Pancreas (tissue), 10 donors: ENCODE data around the gene SCRN2. TPM values are rescaled to one million over a fixed set of nuclear protein-coding genes. Genes with fewer than 3 reads are reported as not detected.

Source experiments
- ATAC-seq, 4 donors: fragments of 200-7000 bp; cut with Tn5 transposase; one replicate each; pipeline versions ENCODE4 v1.8.0 to v1.9.1; 2020; ENCODE audit warnings: mild to moderate bottlenecking in 4 of 4, moderate library complexity in 4 of 4
- DNase-seq, 6 donors: peaks; one replicate each; pipeline ENCODE4 v3.0.0-alpha.2; 2020
- FAIRE-seq: peaks from 2 replicates; lab custom pipeline; 2012; peaks lifted over from hg19 to GRCh38; lab: Jason Lieb, UNC
- H3K27ac ChIP-seq, 4 donors: fragments of 200-600 bp; sonication (generic); 1 replicate in 3 of 4; 2 replicates in 1 of 4; pipeline versions ENCODE4 v1.5.0 to v1.8.0; 2020
- H3K27me3 ChIP-seq, 4 donors: fragments of 200-600 bp; one replicate each; pipeline ENCODE4 v1.8.0; 2021
- H3K36me3 ChIP-seq, 3 donors: fragments of 200-600 bp; sonication (generic) in 1 of 3; one replicate each; pipeline versions ENCODE4 v1.5.0 to v1.8.0; 2020 to 2021
- H3K4me1 ChIP-seq, 3 donors: fragments of 200-600 bp; one replicate each; pipeline ENCODE4 v1.8.0; 2021
- H3K4me3 ChIP-seq, 4 donors: fragments of 200-600 bp; sonication (generic) in 2 of 4; one replicate each; pipeline versions ENCODE4 v1.5.0 to v1.8.0; 2020 to 2021
- H3K9me3 ChIP-seq, 4 donors: fragments of 200-600 bp; one replicate each; pipeline ENCODE4 v1.8.0; 2021
- CTCF ChIP-seq, 4 donors: fragments of 200-600 bp; sonication (generic) in 3 of 4; IDR thresholded peaks; one replicate each; pipeline versions ENCODE4 v1.5.0 to v1.8.0; 2021; ENCODE audit warnings: antibody characterized with exemption in 4 of 4
- WGBS, 2 donors: extraction: QIAGEN DNeasy Blood & Tissue Kit; methylation state at CpG; one replicate each; pipeline ENCODE4 v1.1.7; 2013; 5-methylcytosine and 5-hydroxymethylcytosine counted together
- intact Hi-C, 3 donors: fragments of 100-400 bp; cut with DNase I; formaldehyde crosslinking; loops; one replicate each; pipeline versions ENCODE4 v1.11.1 to v1.14.2; 2022
- polyA plus RNA-seq, 2 donors: library from polyadenylated mRNA; stranded (reverse); fragments of 200-250 nt; gene quantifications; one replicate each; pipeline ENCODE4 v1.2.3, GENCODE V29; 2013
- total RNA-seq, 6 donors: library from RNA; stranded (reverse); fragmentation: NEBNext Ultra II Directional in 4 of 6; extraction: Animal tissue kit (Norgen Biotek cat#: 25700) in 4 of 6; gene quantifications; one replicate each; pipeline versions ENCODE4 v1.2.1 to v1.2.4, GENCODE V29; 2021 to 2023
- donor health status: healthy with polysubstance abuse.
- donor health status: DM: no; HTN: no; CAD: no; lungs with moderate emphysema.
- donor health status: DM: no; HTN: no; CAD: no.
- donor health status: control.
- donor health status: control.
- donor health status: Bipolar disorder and iron deficiency.
- donor health status: DM: yes; HTN: yes; CAD: no.
- donor health status: DM: no; HTN: no; CAD: no.
- donor health status: DM: no; HTN: no; CAD: no.
- donor health status: DM: yes; HTN: yes; CAD: no.

The SCRN2 gene
- total and polyA plus RNA-seq, 8 donors = 12.6 to 56.1 (median 20.8) TPM

DNA sequence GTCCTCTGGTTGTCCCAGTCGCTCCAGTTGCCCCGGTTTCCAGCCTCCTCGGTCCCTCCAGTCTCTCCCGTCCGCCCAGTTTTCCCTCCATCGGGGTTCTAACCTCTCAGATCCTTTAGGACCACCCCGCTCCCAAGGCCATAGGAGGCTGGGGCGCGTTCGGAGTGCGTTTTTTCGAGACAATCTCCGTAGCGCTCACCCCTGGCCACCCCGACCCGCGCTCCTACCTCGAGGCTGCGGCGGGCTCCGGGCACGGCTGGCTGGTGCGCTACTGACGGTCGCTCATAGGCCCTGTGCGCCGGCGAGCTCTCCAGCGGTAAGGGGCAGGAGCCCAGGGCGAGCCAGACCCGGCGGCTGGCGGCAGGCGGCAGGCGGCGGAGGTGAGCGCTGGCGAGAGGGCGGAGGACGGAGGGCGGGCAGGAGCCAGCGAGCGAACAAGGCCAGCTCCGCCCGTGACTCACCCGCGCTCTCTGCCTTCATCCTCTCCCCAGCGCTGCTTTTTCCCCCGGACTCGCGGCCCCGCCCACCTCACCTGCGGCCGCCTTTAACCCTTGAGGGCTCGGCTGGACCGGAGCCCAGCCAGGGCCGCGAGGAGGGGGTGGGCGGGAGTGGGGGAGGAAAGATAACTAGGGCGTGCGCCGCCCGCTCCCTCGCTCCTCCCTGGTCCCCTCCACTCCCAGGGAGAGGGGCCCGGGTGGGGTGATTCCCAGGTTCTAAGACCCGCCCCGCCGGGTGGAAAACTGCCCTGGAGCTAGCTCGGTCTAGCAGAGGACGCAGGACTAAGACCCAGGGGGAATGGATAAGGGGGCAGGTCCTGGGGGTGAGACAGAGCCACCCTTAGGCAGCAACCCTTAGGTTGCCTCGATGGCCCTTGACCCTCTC lies 9.9 kb upstream of the SCRN2 start, which contains the start of gene SP6:
SP6 (minus strand) TSS at position 472 of the 882 bp plus-strand sequence. CDS start 2,734 bp downstream, outside the sequence.
- FAIRE-seq (no peak), ATAC-seq (peak; percentile 97 to 98 (median 98)), DNase-seq (peak; percentile 87 to 96 (median 92))
- H3K27me3 ChIP-seq = peaks cover 3 to 33% (median 6%) of the 10 kb centered on the region in 4 donors
- H3K9me3 ChIP-seq = no peaks in the 10 kb centered on the region
- no peak for TF ChIP-seq CTCF (IDR thresholded peaks at IDR 0.05)
- no peaks in the 10 kb centered on the region for H3K36me3 ChIP-seq
- WGBS, 2 donors = 2% methylated on average over 59 to 71 of the region's 71 CpGs
- peaks cover 0 to 6% (median 0%) of the 10 kb centered on the region in 3 donors for H3K4me1 ChIP-seq
- peak within 1 kb of the TSS in 1 of 4 donors; percentile 35 for H3K27ac ChIP-seq
- intact Hi-C loops = no loop called here
- H3K4me3 ChIP-seq = peak within 1 kb of the TSS in 3 of 4 donors; percentile 5 to 46 (median 36)

DNA sequence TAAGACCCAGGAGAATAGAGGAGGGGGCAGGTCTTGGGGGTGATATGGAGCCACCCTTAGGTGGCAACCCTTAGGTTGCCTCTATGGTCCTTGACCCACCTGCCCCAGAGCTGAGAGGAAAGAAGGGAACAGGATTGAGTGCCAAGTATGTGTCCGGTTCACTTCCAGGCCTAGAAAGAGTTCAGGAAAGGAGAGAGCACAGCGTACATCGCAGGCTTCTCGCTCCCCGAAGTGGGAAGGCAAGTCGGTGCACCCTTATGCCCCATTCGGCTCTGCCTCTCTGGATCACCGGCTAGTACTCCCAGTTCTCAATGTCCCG lies 9.3 kb upstream of the SCRN2 start:
- TF ChIP-seq CTCF (IDR thresholded peaks at IDR 0.05) = no peak
- no peak overlapping the region for H3K27ac ChIP-seq
- FAIRE-seq (no peak), DNase-seq (no peak), ATAC-seq (peak; percentile 19 to 38 (median 29))
- no peaks in the 10 kb centered on the region for H3K9me3 ChIP-seq
- peaks cover 0 to 6% (median 0%) of the 10 kb centered on the region in 3 donors for H3K4me1 ChIP-seq
- peaks cover 3 to 33% (median 6%) of the 10 kb centered on the region in 4 donors for H3K27me3 ChIP-seq
- WGBS, 2 donors = 30 to 47% methylated on average over 9 of the region's 9 CpGs
- H3K36me3 ChIP-seq = no peaks in the 10 kb centered on the region
- intact Hi-C loops = no loop called here
- peak overlapping the region in 3 of 4 donors; percentile 5 to 46 (median 36) for H3K4me3 ChIP-seq

DNA sequence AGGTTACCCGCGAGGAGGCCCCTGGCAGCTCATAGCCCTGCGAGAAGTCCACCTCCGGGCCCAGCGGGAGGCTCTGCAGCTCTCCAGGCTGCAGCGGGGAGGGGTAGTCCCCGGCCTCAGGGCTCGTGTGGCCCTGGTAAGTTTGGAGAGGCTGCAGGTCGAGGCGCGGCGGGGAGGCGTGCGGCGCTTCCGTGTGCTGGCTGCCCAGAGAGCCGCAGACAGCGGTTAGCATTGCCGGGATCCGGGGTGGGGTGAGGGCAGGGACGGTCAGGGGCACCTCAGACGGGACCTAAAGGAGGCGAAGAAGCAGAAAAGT lies 7.1 kb upstream of the SCRN2 start:
- H3K9me3 ChIP-seq = no peaks in the 10 kb centered on the region
- no peak for FAIRE-seq
- H3K27me3 ChIP-seq = peaks cover 3 to 20% (median 5%) of the 10 kb centered on the region in 4 donors
- no peak for ATAC-seq
- intact Hi-C loops = loop anchor here in 1 of 3 donors (10.0 kb wide), 1 partner anchor 167 kb away; no protein-coding TSS in a partner anchor
- no peak for TF ChIP-seq CTCF (IDR thresholded peaks at IDR 0.05)
- 54 to 56% methylated on average over 23 of the region's 23 CpGs for WGBS, 2 donors
- no peak overlapping the region for H3K4me3 ChIP-seq
- H3K27ac ChIP-seq = no peak overlapping the region
- no peaks in the 10 kb centered on the region for H3K36me3 ChIP-seq
- DNase-seq = no peak
- H3K4me1 ChIP-seq = peaks cover 0 to 6% (median 4%) of the 10 kb centered on the region in 3 donors

DNA sequence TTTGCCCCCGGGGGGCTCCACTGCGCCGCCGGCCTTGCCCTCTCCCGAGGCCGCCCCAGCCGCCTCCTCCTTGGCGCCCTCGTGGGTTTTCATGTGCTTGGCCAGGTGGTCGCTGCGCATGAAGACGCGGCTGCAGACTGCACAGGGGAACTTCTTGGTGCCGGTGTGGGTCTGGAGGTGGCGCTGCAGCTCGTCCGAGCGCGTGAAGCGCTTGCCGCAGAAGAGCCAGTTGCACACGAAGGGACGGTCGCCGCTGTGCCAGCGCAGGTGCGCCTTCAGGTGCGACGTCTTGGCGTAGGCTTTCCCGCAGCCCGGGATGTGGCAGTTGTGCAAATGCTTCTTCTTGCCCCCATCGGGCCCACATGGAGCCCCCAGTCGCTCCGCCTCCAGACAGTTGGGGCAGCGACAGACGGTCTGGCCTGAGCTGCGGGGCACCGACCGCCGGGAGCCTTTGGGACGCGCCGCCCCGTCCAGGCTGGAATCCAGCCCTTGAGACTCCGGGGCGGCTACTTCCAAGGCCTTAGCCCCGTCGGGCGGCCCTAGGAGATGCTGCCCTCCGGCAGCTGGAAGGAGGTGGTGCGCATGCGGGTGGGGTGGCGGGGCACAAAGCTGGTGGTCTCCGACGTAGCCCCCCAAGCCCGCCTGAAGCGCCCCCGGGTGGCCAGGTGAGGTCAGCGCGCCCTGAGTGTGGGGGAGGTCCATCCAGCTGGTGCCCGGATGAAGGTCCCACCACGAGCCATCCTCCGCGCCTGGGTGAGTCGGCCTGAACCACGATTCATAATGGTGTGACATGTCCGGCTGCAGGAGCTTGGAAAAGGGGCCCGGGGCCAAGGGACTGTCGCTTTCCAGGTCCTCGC lies 6.5 kb upstream of the SCRN2 start:
- H3K4me3 ChIP-seq = no peak overlapping the region
- no peak for FAIRE-seq
- peaks cover 0 to 9% (median 8%) of the 10 kb centered on the region in 3 donors for H3K4me1 ChIP-seq

More for the DNA sequence above, 6.5 kb upstream of the SCRN2 start:
- Histone ChIP-seq H3K9me3 (no peaks in the 10 kb centered on the region), H3K36me3 (no peaks in the 10 kb centered on the region), H3K27ac (no peak overlapping the region), H3K27me3 (peaks cover 0 to 14% (median 2%) of the 10 kb centered on the region in 4 donors)
- WGBS, 2 donors = 15 to 35% methylated on average over 55 to 71 of the region's 71 CpGs
- no peak for TF ChIP-seq CTCF (IDR thresholded peaks at IDR 0.05)
- peak in 1 of 6 donors; percentile 71 for DNase-seq
- intact Hi-C loops = loop anchor here in 1 of 3 donors (10.0 kb wide), 1 partner anchor 167 kb away; no protein-coding TSS in a partner anchor
- no peak for ATAC-seq
